Camera-type eye (tissue), 1 donor: ENCODE results near the gene ELP2. TPM values are rescaled to one million over a fixed set of nuclear protein-coding genes. Genes with fewer than 3 reads are reported as not detected.

Experiments used
- total RNA-seq: library from RNA; depleted of rRNA; stranded (reverse); fragments of >200 nt; gene quantifications from one replicate; pipeline ENCODE4 v1.2.3, GENCODE V29; 2014

Gene ELP2
- 135 TPM for total RNA-seq

GRCh38 chr18:36129300-36130038 is at the start of gene ELP2, which contains the start of gene SLC39A6:
ELP2 (plus strand) TSS chr18:36129899; CDS start chr18:36129934, 35 bp downstream.
SLC39A6 (minus strand) TSS chr18:36129340; CDS start chr18:36127007, 2,333 bp downstream.

GRCh38 chr18:36187193-36187825 is 57.6 kb downstream of the ELP2 start, which contains the start of gene MOCOS:
MOCOS (plus strand) TSS chr18:36187497; CDS start chr18:36187540, 43 bp downstream.

Other genes with a start within 250 kb of the ELP2 start
- gene RPRD1A, start 62.3 kb upstream of the ELP2 start, total RNA-seq = 125 TPM
- 112 TPM for gene SLC39A6, start 559 bp upstream of the ELP2 start, total RNA-seq
- 1.2 TPM for gene MOCOS, start 57.6 kb downstream of the ELP2 start, total RNA-seq
- 49.9 TPM for gene FHOD3, start 167.8 kb downstream of the ELP2 start, total RNA-seq